GM18951 (cell line): ENCODE results near the gene ZNF212.

Source experiments
- POLR2A ChIP-seq: IDR thresholded peaks from 4 replicates; pipeline ENCODE4 v1.6.1; 2011; ENCODE audit warnings: mild to moderate bottlenecking; ENCODE audit not compliant: insufficient read length, insufficient read depth; ENCODE audit errors: extremely low read depth
- in situ Hi-C: fragments of 300-500 bp; cut with MboI; formaldehyde crosslinking; loops from one replicate; pipeline ENCODE4 v1.12.0; 2022; ENCODE audit warnings: low sequenced_read_pairs, mixed read lengths, inconsistent platforms; ENCODE audit not compliant: unreplicated experiment

ZNF212 gene

DNA sequence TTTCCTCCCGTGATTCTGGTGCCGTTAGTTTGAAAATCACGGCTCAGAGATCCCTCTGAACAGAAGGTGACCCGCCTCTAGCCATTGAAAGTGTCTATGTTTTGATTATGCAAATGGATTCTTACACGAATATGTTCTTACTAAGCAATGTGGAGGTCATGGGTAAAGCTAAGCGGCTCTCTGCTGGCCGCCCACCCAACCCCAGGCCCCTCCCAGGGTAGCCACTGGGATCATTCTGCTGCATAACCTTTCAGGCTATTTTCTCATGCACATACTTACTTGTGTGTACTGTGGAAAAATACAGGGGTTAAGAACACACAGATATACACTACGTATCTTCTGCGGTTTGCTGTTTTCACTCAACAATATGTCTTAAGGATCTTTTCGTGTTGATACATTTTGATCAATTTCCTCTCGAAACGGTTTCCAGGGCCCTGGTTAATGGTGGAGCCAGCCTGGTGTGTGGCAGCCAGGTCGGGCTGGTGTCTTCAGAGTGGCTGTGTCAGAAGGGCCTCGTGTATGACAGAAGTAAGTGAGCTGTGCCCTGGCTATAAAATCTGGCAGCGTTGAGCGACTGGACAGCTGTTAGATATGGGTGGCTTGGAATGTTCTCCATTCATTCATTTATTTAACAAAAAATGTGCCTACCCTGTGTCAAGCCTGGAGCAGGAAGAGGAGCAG is 52.5 kb downstream of the ZNF212 start:
- no peak for TF ChIP-seq POLR2A
- in situ Hi-C loops = no loop called here

GRCh38 chr7:149292462-149292823 is 53.0 kb downstream of the ZNF212 start:
- TF ChIP-seq POLR2A = no peak
- in situ Hi-C loops = no loop called here

- in situ Hi-C loops = no loop called here
- no peak for TF ChIP-seq POLR2A
Observed at GRCh38 chr7:149293338-149293737, 53.9 kb downstream of the ZNF212 start.

DNA sequence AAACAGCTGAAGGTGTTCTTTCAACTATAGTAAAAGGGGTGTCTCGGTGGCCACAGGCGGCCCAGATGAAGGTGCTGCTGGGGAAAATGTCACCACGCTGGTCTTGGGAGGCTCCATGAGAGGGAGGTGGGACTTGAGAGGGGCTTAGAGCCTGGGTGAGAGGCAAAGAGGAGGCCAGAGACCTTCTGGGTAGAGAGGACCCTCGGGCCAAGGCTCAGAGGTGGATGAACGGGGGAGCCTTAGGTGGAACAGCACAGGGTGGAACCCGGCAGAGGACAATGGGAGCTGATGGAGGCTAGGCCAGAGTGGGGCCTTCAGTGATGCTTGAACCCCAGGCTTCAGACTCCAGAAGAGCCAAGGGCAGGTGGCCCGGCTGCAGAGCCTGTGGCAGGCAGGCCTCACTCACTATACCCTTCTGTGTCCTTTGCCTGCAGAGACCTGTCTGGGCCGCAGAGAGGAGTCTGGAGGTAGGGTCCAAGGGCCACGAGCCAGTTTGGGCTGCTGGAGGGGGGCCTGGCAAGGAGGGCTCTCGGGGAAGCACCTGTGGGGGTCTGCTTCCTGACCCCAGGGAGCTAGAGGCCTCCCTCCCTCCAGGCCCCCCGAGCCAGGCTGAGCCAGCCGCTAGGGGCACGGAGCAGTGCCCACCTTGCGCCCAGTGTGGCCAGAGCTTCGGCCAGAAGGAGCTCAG is 54.6 kb downstream of the ZNF212 start:
- TF ChIP-seq POLR2A = no peak
- in situ Hi-C loops = no loop called here

- no peak for TF ChIP-seq POLR2A
- in situ Hi-C loops = no loop called here
Observed at GRCh38 chr7:149294634-149295480, 55.4 kb downstream of the ZNF212 start.

GRCh38 chr7:149295481-149295850 is 56.0 kb downstream of the ZNF212 start:
- in situ Hi-C loops = no loop called here
- no peak for TF ChIP-seq POLR2A

DNA sequence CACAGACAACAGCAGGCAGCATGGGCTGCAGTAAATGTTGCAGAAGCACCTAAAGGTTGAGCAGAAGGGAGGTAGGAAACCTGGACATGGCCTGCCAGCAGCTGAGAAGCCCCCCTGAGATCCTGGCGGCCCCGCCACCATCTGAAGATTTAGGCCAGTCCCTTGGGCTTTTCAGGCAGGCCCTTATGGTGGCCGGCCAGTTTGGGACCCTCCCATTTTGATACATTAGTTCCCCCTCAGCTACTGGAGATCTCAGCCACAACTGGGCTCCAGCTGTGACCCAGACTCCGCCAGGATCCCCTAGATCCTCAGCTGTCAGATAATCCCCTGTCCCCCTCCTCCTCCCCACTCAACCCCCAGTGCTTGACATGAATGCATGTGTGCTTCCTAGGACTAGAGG is 56.9 kb downstream of the ZNF212 start:
- no peak for TF ChIP-seq POLR2A
- in situ Hi-C loops = no loop called here

DNA sequence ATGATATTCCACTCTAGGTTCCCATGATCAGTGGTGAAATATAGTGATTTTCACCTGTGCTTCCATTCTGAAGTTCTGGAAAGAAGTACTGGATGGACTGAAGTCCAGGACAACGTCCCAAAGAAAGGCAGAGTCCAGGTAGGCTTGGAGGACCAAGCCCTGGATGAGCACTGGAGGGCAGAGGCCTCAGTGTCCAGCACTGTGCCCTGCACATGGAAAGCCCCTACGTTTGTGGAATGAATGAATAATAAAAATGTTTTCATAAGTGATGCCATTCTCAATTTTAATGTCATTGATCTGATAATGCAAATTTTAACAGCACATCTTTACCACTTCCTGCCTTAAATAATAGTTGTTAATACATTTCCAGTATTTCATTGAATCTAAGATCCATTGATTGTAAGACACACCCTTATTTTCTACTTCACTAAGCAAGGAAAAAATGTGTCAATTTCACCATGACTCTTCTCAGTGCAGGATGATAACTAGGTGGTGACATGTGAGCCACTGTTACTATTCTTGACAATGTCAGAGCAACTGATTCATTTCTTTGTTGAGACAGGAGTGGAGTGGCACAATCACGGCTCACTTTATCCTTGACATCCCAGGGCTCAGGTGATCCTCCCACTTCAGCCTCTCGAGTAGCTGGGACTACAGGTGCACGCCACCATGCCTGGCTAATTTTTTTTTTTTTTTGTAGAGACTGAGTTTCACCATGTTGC is 57.7 kb downstream of the ZNF212 start:
- no peak for TF ChIP-seq POLR2A
- in situ Hi-C loops = no loop called here

DNA sequence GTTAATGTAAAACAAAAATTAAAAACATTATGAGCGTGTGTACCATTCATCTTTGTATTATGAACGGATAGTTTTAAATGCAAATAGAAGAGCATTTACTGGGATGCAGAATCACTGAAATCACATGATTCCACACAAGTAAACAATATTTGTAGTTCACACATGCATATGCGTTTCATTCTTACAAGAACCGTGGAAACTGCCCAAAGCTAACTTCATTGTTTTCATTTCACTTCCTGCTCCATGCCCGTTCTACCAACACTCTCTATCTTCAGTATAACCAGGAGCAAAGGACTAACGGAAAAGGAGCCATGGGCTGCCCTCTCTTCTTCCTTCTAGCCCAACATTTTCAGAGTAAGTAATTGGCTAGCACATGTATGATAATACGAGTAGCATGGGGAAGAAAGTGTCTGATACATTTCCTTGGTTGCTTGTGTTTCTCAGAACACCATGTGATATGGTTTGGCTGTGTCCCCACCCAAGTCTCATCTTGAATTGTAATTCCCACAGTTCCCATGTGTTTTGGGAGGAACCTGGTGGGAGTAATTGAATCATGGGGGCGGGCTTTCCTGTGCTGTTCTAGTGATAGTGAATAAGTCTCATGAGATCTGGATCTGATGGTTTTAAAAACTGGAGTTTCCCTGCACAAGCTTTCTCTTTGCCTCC is 61.3 kb downstream of the ZNF212 start:
- no peak for TF ChIP-seq POLR2A
- in situ Hi-C loops = no loop called here

DNA sequence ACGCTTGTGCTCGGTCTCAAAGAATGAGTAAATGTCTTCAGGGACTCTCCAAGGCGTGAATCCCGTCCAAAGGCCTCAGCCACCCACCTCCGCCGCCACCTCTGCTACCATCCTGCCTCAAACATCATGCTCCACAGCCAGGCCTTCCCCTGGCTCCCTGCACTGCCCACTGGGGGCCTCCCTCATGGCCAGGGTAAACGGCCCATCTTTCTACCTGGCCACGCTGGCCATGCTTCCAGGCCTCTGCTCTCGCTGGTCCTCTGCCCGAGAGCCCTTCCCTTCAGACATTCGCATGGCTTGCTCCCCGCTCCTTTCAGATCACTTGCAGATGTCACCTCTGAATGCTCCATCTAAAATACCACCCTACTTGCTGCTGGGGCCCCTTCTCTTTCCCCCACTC is 62.8 kb downstream of the ZNF212 start:
- no peak for TF ChIP-seq POLR2A
- in situ Hi-C loops = no loop called here

DNA sequence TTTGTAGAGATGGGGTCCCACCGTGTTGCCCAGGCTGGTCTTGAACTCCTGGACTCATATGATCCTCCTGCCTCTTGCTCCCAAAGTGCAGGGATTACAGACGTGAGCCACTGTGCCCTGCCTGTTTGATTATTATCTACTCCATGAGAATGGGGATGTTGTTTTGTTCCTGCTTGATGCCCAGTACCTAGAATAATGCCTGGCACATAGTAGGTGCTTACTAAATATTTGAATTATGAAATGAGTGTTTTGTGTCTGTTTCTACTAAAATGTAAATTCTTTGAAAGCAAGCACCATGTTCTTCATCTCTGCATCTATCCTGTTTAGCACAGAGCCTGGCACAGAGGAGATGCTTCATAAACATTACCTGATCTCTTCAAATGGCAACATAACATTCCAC is 63.4 kb downstream of the ZNF212 start:
- TF ChIP-seq POLR2A = no peak
- in situ Hi-C loops = no loop called here

GRCh38 chr7:149304006-149304405 is 64.6 kb downstream of the ZNF212 start:
- in situ Hi-C loops = no loop called here

More at GRCh38 chr7:149304006-149304405, 64.6 kb downstream of the ZNF212 start:
- no peak for TF ChIP-seq POLR2A
